Measurements from ENCODE around the gene IGSF9B.

DNA sequence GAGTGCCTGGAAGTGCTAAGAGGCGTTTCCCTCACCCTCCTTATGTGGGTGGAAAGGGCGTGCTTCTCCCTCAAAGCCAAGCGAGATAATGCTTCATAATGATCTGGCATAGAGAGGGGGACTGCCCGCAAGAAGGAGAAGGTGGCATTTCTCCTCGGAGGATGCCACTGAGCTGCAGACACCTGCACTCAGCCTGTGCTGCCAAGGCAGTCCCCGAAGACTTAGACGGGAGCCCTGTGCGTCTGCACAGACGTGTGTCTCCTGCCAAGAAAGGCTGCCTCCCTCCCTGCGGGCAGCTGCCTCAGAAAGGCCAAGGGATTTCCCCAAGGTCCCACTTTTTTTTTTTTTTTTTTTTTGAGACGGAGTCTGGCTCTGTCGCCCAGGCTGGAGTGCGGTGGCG lies 63.4 kb downstream of the IGSF9B start:
- TF ChIP-seq CTCF (IDR thresholded peaks at IDR 0.05) (no peak), TCF7L2 (IDR thresholded peaks at IDR 0.05; ENCODE audit: low read depth, low read length) (no peak), POLR2AphosphoS5 (IDR thresholded peaks at IDR 0.05; ENCODE audit: low read depth, low read length) (no peak), REST (IDR thresholded peaks at IDR 0.05; ENCODE audit: insufficient read depth in 1 of 2, low read depth in 2 of 2, low read length in 1 of 2) (no peak), SIN3A (IDR thresholded peaks at IDR 0.05; ENCODE audit: borderline replicate concordance, insufficient read depth, low read depth, low read length) (no peak)

Measured in Panc1 (cell line).